ENCODE results near the gene ZIC1.

DNA sequence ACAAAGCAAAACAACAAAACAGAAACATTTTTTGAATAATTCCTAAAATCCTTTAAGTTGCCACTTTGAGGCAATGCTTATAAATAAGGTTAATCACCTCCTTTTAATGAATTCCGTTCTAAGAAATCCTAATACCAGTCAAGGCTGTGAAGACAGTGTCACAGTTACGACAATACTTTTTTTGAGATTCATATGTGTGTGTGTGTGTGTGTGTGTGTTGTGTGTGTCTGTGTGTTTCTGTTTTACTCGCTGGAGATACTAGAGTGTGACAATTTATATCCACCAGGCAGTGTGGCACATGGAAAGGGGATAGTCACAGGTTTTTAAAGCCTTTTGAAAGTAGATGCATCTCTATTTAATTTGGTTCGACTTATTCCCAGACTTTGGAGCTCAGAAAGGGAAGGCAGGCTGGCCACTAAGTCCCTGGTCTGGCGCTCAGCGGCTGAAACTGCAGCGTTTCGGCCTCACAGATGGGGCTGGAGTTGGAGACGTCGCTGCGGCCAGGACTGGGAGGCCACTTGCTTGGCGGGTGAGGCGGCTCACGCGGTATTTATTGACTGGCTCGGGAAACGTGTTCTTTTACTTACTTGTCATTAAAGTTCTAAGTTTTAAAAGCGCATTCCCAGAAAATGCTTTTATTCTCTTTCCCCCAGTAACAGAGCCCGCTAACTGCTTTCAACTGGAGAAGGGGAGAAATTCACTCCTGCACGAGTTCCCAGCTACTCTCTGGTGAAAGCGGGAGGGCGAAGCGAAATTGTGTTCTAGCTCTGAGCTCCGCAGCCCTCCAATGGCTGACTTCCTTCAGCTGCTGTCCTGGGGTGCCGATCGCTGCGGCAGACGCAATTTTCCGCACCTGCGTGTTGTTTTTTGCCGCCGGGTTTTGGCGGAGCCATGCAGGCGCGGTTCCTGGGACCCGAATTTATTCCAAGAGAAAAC, 13.7 kb downstream of the ZIC1 start:
- TF ChIP-seq, protein P1, sequence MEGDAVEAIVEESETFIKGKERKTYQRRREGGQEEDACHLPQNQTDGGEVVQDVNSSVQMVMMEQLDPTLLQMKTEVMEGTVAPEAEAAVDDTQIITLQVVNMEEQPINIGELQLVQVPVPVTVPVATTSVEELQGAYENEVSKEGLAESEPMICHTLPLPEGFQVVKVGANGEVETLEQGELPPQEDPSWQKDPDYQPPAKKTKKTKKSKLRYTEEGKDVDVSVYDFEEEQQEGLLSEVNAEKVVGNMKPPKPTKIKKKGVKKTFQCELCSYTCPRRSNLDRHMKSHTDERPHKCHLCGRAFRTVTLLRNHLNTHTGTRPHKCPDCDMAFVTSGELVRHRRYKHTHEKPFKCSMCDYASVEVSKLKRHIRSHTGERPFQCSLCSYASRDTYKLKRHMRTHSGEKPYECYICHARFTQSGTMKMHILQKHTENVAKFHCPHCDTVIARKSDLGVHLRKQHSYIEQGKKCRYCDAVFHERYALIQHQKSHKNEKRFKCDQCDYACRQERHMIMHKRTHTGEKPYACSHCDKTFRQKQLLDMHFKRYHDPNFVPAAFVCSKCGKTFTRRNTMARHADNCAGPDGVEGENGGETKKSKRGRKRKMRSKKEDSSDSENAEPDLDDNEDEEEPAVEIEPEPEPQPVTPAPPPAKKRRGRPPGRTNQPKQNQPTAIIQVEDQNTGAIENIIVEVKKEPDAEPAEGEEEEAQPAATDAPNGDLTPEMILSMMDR (conservative IDR thresholded peaks at IDR 0.05): no peak
- no peak for TF ChIP-seq EZH2 (IDR thresholded peaks at IDR 0.05; ENCODE audit: low read depth)

Measured in PC-9 (cell line).